ENCODE measurements around the gene IQGAP2. TPM values are rescaled to one million over a fixed set of nuclear protein-coding genes. Genes with fewer than 3 reads are reported as not detected.

The IQGAP2 gene
- total and polyA plus RNA-seq, 9 of the 15 experiments (the other 6 are each of a cell fraction or from before 2014, with no cell fraction given): 8.7 to 23.2 (median 17.4) TPM

GRCh38 chr5:76401801-76402250, 1.3 kb upstream of the IQGAP2 start:
- Histone ChIP-seq H3K36me3 (ENCODE audit: control insufficient read depth, insufficient read depth, low read length) (no peaks in the 10 kb centered on the region), H3K4me1 (replicated peaks in 1 of 2; ENCODE audit: control insufficient read depth in 2 of 2, insufficient read depth in 2 of 2, low read length in 2 of 2) (peaks cover 25 to 27% of the 10 kb centered on the region in 2 experiments), H3K9ac (ENCODE audit: insufficient read depth in 1 of 2, low read depth in 2 of 2, low read length in 2 of 2) (peak overlapping the region; percentile 64 to 76; a peak in 3 of 4 replicates), H3K27ac (ENCODE audit: extremely low read depth, low read depth, low read length) (peak overlapping the region; percentile 91; the same call in 2 of the 3 replicates), H3K27me3 (ENCODE audit: control insufficient read depth in 2 of 2, insufficient read depth in 2 of 2, low read length in 2 of 2) (no peaks in the 10 kb centered on the region; a peak in 1 of 5 replicates), H3K79me2 (ENCODE audit: control insufficient read depth, insufficient read depth, low read length) (peaks cover 19% of the 10 kb centered on the region; the same call in 2 of the 3 replicates), H3K4me2 (ENCODE audit: insufficient read depth, low read length) (peak overlapping the region; percentile 78), H3K9me3 (replicated peaks; ENCODE audit: control insufficient read depth, insufficient read depth, low read depth, low read length) (no peaks in the 10 kb centered on the region), H3K9me1 (ENCODE audit: control insufficient read depth, insufficient read depth, low read length) (no peaks in the 10 kb centered on the region), H4K20me1 (replicated peaks; ENCODE audit: control insufficient read depth, insufficient read depth, low read length) (peaks cover 6% of the 10 kb centered on the region; the same call in 1 of the 2 replicates), H2AFZ (ENCODE audit: low read depth, low read length) (peak overlapping the region; percentile 90), H3K4me3 (peak overlapping the region; percentile 72)
- no TSS peak for BruUV-seq (replicated peaks)
- no peak for ATAC-seq
- ChIA-PET POLR2A (interaction anchor here (1.1 to 2.1 kb wide), 4 partner anchors 8 to 24 kb away, joined by 4 to 7 read pairs (median 5); no protein-coding TSS in a partner anchor), CTCF (ENCODE audit: low intra/inter-chr PET ratio) (no interaction called here)
- no peak for TF ChIP-seq ZNF740 (CRISPR knock-in tag; IDR thresholded peaks at IDR 0.05)
- no peak for TF ChIP-seq ZNF740 (tag; IDR thresholded peaks at IDR 0.05)
- TF ChIP-seq ATF2 (CRISPR knock-in tag; IDR thresholded peaks at IDR 0.05): no peak
- peak; percentile 30 for TF ChIP-seq DACH1 (IDR thresholded peaks at IDR 0.05; ENCODE audit: partially characterized antibody)
- peak; percentile 22 for TF ChIP-seq CHD4 (IDR thresholded peaks at IDR 0.05; ENCODE audit: insufficient read depth, insufficient replicate concordance, low read depth, low read length, poor library complexity, severe bottlenecking)
- TF ChIP-seq, protein P1, sequence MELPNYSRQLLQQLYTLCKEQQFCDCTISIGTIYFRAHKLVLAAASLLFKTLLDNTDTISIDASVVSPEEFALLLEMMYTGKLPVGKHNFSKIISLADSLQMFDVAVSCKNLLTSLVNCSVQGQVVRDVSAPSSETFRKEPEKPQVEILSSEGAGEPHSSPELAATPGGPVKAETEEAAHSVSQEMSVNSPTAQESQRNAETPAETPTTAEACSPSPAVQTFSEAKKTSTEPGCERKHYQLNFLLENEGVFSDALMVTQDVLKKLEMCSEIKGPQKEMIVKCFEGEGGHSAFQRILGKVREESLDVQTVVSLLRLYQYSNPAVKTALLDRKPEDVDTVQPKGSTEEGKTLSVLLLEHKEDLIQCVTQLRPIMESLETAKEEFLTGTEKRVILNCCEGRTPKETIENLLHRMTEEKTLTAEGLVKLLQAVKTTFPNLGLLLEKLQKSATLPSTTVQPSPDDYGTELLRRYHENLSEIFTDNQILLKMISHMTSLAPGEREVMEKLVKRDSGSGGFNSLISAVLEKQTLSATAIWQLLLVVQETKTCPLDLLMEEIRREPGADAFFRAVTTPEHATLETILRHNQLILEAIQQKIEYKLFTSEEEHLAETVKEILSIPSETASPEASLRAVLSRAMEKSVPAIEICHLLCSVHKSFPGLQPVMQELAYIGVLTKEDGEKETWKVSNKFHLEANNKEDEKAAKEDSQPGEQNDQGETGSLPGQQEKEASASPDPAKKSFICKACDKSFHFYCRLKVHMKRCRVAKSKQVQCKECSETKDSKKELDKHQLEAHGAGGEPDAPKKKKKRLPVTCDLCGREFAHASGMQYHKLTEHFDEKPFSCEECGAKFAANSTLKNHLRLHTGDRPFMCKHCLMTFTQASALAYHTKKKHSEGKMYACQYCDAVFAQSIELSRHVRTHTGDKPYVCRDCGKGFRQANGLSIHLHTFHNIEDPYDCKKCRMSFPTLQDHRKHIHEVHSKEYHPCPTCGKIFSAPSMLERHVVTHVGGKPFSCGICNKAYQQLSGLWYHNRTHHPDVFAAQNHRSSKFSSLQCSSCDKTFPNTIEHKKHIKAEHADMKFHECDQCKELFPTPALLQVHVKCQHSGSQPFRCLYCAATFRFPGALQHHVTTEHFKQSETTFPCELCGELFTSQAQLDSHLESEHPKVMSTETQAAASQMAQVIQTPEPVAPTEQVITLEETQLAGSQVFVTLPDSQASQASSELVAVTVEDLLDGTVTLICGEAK (IDR thresholded peaks at IDR 0.05): 0 out of 2 replicates have a peak, but pooled peaks have one; percentile 16
- TF ChIP-seq, protein P1 (CRISPR knock-in tag; IDR thresholded peaks at IDR 0.05): no peak
- intact Hi-C loops (cut with micrococcal nuclease): loop anchor here (1.0 to 5.0 kb wide), 5 partner anchors 40 to 239 kb away; no protein-coding TSS in a partner anchor
- DNase-seq (ENCODE audit: extremely low read depth in 1 of 4, low spot score in 3 of 4): no peak
- WGBS (ENCODE audit: insufficient coverage, low coverage, missing lambda C conversion rate): 19% methylated on average over 11 of the region's 11 CpGs
- in situ Hi-C loops (cut with MboI): no loop called here
- no peak for FAIRE-seq
